Testis (tissue), 2 donors: ENCODE results near the gene GNG10.

Experiments
- POLR2A ChIP-seq: fragments of 450-650 bp; IDR thresholded peaks from one replicate; pipeline ENCODE4 v1.6.1; 2017; ENCODE audit warnings: antibody characterized with exemption, mild to moderate bottlenecking, moderate library complexity
- TF ChIP-seq, protein P1 (sequence below), 3 experiments: fragments of 450-650 bp in 2 of 3; fragments of 200-600 bp in 1 of 3; sonication (generic) in 1 of 3; IDR thresholded peaks; one replicate each; pipeline ENCODE4 v1.5.1; 2016 to 2019; ENCODE audit warnings: antibody characterized with exemption in 3 of 3, mild to moderate bottlenecking in 2 of 3, moderate library complexity in 1 of 3

- TF ChIP-seq, protein P1, sequence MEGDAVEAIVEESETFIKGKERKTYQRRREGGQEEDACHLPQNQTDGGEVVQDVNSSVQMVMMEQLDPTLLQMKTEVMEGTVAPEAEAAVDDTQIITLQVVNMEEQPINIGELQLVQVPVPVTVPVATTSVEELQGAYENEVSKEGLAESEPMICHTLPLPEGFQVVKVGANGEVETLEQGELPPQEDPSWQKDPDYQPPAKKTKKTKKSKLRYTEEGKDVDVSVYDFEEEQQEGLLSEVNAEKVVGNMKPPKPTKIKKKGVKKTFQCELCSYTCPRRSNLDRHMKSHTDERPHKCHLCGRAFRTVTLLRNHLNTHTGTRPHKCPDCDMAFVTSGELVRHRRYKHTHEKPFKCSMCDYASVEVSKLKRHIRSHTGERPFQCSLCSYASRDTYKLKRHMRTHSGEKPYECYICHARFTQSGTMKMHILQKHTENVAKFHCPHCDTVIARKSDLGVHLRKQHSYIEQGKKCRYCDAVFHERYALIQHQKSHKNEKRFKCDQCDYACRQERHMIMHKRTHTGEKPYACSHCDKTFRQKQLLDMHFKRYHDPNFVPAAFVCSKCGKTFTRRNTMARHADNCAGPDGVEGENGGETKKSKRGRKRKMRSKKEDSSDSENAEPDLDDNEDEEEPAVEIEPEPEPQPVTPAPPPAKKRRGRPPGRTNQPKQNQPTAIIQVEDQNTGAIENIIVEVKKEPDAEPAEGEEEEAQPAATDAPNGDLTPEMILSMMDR (IDR thresholded peaks at IDR 0.05) = no peak
- TF ChIP-seq POLR2A = no peak
Observed at GRCh38 chr9:111644195-111644772, 17.1 kb upstream of the GNG10 start.
